Astrocyte (in vitro differentiated cells and primary cell): Measurements from ENCODE around the gene COP1.
"Not testable (repeated sequence)": the region's sequence is repeated elsewhere in the genome, so short reads cannot be mapped to it uniquely, and the experiment has no call there.

ENCODE experiments used
- CTCF ChIP-seq: IDR thresholded peaks from 2 replicates; pipeline ENCODE4 v1.5.1; 2011; ENCODE audit warnings: low read depth, mild to moderate bottlenecking, inconsistent platforms, low read length, moderate library complexity; ENCODE audit not compliant: insufficient read depth
- EZH2 ChIP-seq: IDR thresholded peaks from 2 replicates; pipeline ENCODE4 v1.6.1; 2012; ENCODE audit warnings: mild to moderate bottlenecking, low read length, inconsistent platforms; ENCODE audit not compliant: insufficient read depth

GRCh38 chr1:176087746-176088145 lies 119.3 kb downstream of the COP1 start:
- not testable (repeated sequence) for TF ChIP-seq CTCF, EZH2
